Smooth muscle cell (in vitro differentiated cells): Measurements from ENCODE around the gene SURF6. TPM values are rescaled to one million over a fixed set of nuclear protein-coding genes. Genes with fewer than 3 reads are reported as not detected.

Source experiments
- DNase-seq: peaks from one replicate; lab custom pipeline; 2025; ENCODE audit not compliant: unreplicated experiment; lab: John Stamatoyannopoulos, UW
- H2AFZ ChIP-seq: fragments of 200-600 bp; sonication (generic); 2 replicates; pipeline ENCODE4 v1.6.0; 2016; ENCODE audit warnings: antibody characterized with exemption, low read depth, mild to moderate bottlenecking
- H3F3A ChIP-seq: fragments of 200-600 bp; sonication (generic); 2 replicates; pipeline ENCODE4 v1.6.0; 2017; ENCODE audit warnings: antibody characterized with exemption, low read depth
- H3K27ac ChIP-seq: fragments of 200-600 bp; sonication (generic); 2 replicates; pipeline ENCODE4 v1.5.1; 2016; ENCODE audit warnings: low read depth, mild to moderate bottlenecking
- H3K27me3 ChIP-seq: fragments of 200-600 bp; sonication (generic); 2 replicates; pipeline ENCODE4 v1.6.1; 2016; ENCODE audit warnings: low read depth, mild to moderate bottlenecking
- H3K36me3 ChIP-seq: fragments of 200-600 bp; sonication (generic); 2 replicates; pipeline ENCODE4 v1.5.1; 2016; ENCODE audit warnings: low read depth
- H3K4me1 ChIP-seq: fragments of 200-600 bp; sonication (generic); 2 replicates; pipeline ENCODE4 v1.5.1; 2016; ENCODE audit warnings: low read depth
- H3K4me2 ChIP-seq: fragments of 200-600 bp; sonication (generic); 2 replicates; pipeline ENCODE4 v1.6.0; 2016; ENCODE audit warnings: mild to moderate bottlenecking
- H3K4me3 ChIP-seq: fragments of 200-600 bp; sonication (generic); 2 replicates; pipeline ENCODE4 v1.5.1; 2016; ENCODE audit warnings: mild to moderate bottlenecking
- H3K79me2 ChIP-seq: fragments of 200-600 bp; sonication (generic); 2 replicates; pipeline ENCODE4 v1.6.0; 2016; ENCODE audit warnings: low read depth, mild to moderate bottlenecking
- H3K9ac ChIP-seq: fragments of 200-600 bp; sonication (generic); 2 replicates; pipeline ENCODE4 v1.6.0; 2016; ENCODE audit warnings: low read depth
- H3K9me3 ChIP-seq: fragments of 200-600 bp; sonication (generic); replicated peaks from 2 replicates; pipeline ENCODE4 v1.5.1; 2016; ENCODE audit warnings: low read depth
- H4K20me1 ChIP-seq: fragments of 200-600 bp; sonication (generic); 2 replicates; pipeline ENCODE4 v1.6.0; 2016; ENCODE audit warnings: low read depth
- CTCF ChIP-seq: fragments of 200-600 bp; sonication (generic); IDR thresholded peaks from 2 replicates; pipeline ENCODE4 v1.5.1; 2017; ENCODE audit warnings: borderline replicate concordance, mild to moderate bottlenecking, antibody characterized with exemption; ENCODE audit not compliant: insufficient read depth, poor library complexity, severe bottlenecking
- WGBS: methylation state at CpG from one replicate; pipeline ENCODE4 v1.1.7; 2016; ENCODE audit warnings: low lambda C conversion rate; 5-methylcytosine and 5-hydroxymethylcytosine counted together
- polyA plus RNA-seq: library from polyadenylated mRNA; unstranded; fragments of >200 nt; fragmentation: Nextera tagmentation; extraction: Ambion mirVana; gene quantifications from 2 replicates; pipeline ENCODE4 v1.2.1, GENCODE V29; 2016
- total RNA-seq: library from RNA; depleted of rRNA; stranded (reverse); fragments of >200 nt; gene quantifications from 2 replicates; pipeline ENCODE4 v1.2.3, GENCODE V29; 2014

The SURF6 gene
- total and polyA plus RNA-seq, 2 experiments from 2014 or later = 8.1 to 17.8 TPM

DNA sequence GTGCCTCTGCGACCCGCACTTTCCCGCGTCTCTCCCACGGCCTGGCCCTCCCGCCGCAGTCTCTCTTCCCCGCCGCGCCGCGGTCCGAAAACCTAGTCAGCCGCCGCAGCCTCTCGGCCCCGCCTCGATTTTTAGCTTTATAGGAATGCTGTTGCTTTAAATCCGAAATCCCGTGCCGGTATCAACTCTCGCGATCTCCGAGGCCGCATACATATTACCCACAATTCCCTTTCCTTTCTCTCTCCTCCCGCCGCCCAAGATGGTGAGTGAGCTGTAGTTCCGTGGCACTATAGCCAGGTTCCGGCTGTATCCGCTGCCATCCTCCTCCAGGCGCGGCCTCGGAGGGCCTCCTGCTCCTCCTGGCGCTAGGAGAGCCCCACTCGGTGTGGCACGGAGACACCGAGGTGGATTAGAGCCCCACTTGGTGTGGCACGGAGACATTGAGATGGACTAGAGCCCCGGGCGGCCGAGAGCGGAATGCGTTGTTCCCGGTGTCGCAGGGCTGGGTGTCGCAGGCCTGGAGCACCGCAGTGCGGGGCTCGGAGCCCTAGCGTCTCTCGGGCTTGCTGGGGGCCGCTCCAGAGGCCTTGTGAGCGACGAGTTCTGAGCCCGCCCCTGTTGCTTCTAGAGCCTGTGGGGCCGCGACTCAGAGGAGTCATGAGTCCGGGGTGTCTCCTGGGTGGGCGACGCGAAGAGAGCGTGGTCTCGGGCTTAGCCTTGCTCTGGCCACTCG is 12.2 kb upstream of the SURF6 start, which contains the start of the genes MED22 and RPL7A:
TSS of gene MED22 (minus strand) at position 147 of the 733 bp plus-strand sequence. CDS start 1,469 bp downstream, outside the sequence.
TSS of gene RPL7A (plus strand) at position 234 of the 733 bp plus-strand sequence. CDS start at position 260, 26 bp downstream.
- Histone ChIP-seq H3K36me3 (no peaks in the 10 kb centered on the region), H2AFZ (peak within 1 kb of the TSS; percentile 20), H3K4me3 (peak within 1 kb of the TSS; percentile 85), H3K9me3 (no peaks in the 10 kb centered on the region), H3K27me3 (no peaks in the 10 kb centered on the region), H3K27ac (peak within 1 kb of the TSS; percentile 97), H3K9ac (peak within 1 kb of the TSS; percentile 96), H3F3A (peaks cover 41% of the 10 kb centered on the region), H3K4me2 (peak within 1 kb of the TSS; percentile 96), H3K4me1 (peaks cover 13% of the 10 kb centered on the region), H3K79me2 (peaks cover 45% of the 10 kb centered on the region), H4K20me1 (peaks cover 65% of the 10 kb centered on the region)
- no peak for TF ChIP-seq CTCF
- DNase-seq = peak; percentile 73
- WGBS = under 1% methylated on average over 64 of the region's 64 CpGs

DNA sequence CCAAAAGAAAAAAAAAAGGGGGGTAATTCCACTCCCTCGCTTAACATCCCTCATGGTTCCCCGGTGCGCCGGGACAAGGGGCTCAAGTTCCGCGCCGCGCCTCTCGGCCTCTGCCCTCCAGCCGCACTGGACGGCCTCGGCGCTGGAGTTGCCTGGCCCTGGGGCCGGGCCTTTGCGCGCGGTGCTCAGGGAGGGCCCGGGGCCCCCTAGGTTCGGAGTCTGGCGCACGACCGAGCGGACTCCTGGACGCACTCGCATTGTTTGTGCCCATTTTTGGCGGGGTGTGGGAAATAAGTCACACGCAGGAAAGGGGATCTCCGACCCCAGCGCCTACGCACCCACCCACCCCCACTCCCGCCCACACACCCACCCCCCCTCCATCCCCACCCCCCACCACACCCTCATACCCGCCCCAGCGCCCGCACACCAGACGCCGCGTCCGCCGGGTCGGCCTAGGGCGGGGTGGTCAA is 11.6 kb upstream of the SURF6 start:
- Histone ChIP-seq H3K79me2 (peaks cover 45% of the 10 kb centered on the region), H3K36me3 (no peaks in the 10 kb centered on the region), H3K27me3 (no peaks in the 10 kb centered on the region), H3K4me1 (peaks cover 13% of the 10 kb centered on the region), H3K4me2 (peak overlapping the region; percentile 96), H3K9ac (peak overlapping the region; percentile 96), H3F3A (peaks cover 36% of the 10 kb centered on the region), H3K4me3 (peak overlapping the region; percentile 85), H4K20me1 (peaks cover 65% of the 10 kb centered on the region), H3K27ac (peak overlapping the region; percentile 97), H2AFZ (no peak overlapping the region), H3K9me3 (no peaks in the 10 kb centered on the region)
- no peak for TF ChIP-seq CTCF
- WGBS = 1% methylated on average over 31 of the region's 41 CpGs
- no peak for DNase-seq

- no peak for TF ChIP-seq CTCF
- H3K9ac ChIP-seq = no peak overlapping the region
These were observed 10.2 kb upstream of the SURF6 start for GRCh38 chr9:133346021-133346785.

More at GRCh38 chr9:133346021-133346785, 10.2 kb upstream of the SURF6 start:
- 82% methylated on average over 15 of the region's 15 CpGs for WGBS
- Histone ChIP-seq H3F3A (peaks cover 23% of the 10 kb centered on the region), H3K79me2 (peaks cover 45% of the 10 kb centered on the region), H2AFZ (no peak overlapping the region), H3K27ac (no peak overlapping the region), H3K4me1 (peaks cover 13% of the 10 kb centered on the region), H3K36me3 (no peaks in the 10 kb centered on the region), H3K4me2 (peak overlapping the region; percentile 96), H3K4me3 (peak overlapping the region; percentile 85), H3K9me3 (no peaks in the 10 kb centered on the region), H3K27me3 (no peaks in the 10 kb centered on the region), H4K20me1 (peaks cover 52% of the 10 kb centered on the region)
- DNase-seq = no peak
